ENCODE results near the gene SESN1. TPM values are rescaled to one million over a fixed set of nuclear protein-coding genes. Genes with fewer than 3 reads are reported as not detected.

SESN1 gene
- total RNA-seq, 1 donor from 2014 or later: 38.1 TPM

Other genes starting within 250 kb of the SESN1 start
- 17.2 TPM for gene ARMC2, start 246.4 kb downstream of the SESN1 start, total RNA-seq
- gene CEP57L1, start 661 bp upstream of the SESN1 start, total RNA-seq: 20.8 TPM

Data from sciatic nerve (tissue), 1 donor.